ENCODE results near the gene KLKB1.

Gene KLKB1

DNA sequence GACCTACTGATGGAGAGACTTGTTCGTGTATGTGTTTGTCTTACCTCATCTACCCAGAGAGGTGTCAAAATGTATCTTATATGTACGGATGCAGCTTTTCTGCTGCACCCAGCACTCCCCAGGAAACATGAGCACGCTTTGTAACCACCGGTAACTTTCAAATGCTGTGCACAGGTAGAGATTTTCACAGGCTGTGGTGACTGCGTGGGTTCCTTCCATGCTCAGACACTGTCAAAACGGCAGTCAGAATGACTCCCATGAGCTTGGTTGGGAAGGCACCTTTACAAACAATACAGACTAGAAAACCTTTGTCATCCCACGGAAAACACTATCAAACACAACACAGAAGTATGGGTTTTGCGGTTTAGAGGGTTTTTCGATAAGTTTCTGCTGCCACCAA is 66.9 kb downstream of the KLKB1 start:
- DNase-seq (ENCODE audit: low spot score) = no peak
- TF ChIP-seq, protein P1, sequence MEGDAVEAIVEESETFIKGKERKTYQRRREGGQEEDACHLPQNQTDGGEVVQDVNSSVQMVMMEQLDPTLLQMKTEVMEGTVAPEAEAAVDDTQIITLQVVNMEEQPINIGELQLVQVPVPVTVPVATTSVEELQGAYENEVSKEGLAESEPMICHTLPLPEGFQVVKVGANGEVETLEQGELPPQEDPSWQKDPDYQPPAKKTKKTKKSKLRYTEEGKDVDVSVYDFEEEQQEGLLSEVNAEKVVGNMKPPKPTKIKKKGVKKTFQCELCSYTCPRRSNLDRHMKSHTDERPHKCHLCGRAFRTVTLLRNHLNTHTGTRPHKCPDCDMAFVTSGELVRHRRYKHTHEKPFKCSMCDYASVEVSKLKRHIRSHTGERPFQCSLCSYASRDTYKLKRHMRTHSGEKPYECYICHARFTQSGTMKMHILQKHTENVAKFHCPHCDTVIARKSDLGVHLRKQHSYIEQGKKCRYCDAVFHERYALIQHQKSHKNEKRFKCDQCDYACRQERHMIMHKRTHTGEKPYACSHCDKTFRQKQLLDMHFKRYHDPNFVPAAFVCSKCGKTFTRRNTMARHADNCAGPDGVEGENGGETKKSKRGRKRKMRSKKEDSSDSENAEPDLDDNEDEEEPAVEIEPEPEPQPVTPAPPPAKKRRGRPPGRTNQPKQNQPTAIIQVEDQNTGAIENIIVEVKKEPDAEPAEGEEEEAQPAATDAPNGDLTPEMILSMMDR (IDR thresholded peaks at IDR 0.05; ENCODE audit: extremely low read depth, missing control alignments) = no peak

DNA sequence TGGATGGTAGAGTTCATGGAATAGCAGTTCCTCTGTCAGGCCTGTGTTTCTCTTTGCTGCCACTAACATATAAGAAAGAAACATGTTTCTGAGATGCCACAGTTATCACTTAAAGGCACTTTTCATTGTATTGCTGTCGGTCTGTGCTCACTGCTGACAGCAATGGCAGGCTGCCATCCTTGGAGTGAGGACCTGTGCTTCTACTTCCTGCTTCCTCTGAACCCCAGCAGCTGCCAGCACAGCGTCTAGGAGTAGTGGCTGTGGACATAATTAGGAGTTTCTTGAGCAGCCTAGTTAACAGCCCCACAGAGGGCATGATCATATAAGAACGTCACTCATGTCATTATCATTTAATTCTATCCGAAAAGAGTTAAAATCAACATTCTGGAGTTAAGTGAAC is 69.2 kb downstream of the KLKB1 start:
- DNase-seq (ENCODE audit: low spot score) = no peak
- TF ChIP-seq, protein P1 (IDR thresholded peaks at IDR 0.05; ENCODE audit: extremely low read depth, missing control alignments) = no peak

DNA sequence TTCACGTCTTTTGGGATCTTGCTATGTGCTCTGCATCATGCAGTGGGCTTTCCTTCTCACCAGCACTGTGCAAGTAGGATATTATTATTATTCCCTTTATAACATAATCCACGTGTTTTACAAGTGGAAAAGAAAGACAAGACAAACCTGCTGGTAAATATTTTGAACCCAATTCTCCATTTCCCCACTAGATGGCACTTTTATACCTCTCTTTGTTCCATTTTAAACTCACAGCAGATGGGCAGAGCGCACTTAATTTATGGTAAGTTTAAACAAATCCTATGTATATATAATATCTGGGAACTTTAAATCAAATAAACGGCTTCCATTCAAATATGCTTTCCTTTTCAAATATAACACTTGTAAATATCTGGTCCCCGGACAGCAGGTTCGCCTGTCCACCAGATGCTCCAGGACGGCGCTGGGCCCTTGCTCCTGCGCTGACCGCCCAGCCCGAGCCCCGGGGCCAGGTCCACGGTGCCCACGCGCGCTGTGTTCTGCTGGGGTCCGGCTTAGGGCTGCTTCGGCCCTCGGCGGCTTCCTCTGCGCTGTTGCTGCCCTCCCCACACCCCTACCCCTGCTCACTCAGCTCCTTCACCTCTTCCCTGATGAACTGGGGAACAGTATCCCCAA is 69.8 kb downstream of the KLKB1 start:
- TF ChIP-seq, protein P1 (IDR thresholded peaks at IDR 0.05; ENCODE audit: extremely low read depth, missing control alignments) = peak; percentile 38
- peak; percentile 72 for DNase-seq (ENCODE audit: low spot score)

DNA sequence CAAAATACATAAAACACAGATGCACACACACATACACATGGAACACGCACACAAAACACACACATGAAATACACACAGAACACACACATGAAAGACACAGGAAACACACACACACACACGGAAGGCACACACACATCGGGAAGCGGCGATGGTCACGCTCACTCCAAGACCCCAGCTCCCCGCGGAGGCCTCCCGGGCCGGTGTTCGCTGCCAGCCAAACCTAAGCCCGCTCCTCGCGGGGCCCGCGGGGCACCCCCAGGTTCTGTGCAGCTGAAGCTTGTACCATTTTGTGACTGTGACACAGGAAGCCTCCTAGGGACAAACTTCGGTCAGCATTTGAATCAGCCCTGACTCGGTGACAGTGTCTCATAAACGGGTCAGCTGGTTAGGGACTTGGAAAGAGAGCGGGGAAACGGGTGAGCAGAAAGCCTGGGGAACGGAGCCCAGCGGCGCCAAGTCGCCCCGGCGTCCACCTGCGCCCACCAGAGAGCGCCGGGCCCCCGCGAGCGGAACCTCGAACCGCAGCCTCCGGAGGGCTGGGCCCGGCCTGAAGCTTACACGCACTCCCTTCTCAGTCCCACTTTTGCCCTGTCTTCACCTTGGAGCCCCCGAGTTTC is 70.8 kb downstream of the KLKB1 start:
- no peak for DNase-seq (ENCODE audit: low spot score)

DNA sequence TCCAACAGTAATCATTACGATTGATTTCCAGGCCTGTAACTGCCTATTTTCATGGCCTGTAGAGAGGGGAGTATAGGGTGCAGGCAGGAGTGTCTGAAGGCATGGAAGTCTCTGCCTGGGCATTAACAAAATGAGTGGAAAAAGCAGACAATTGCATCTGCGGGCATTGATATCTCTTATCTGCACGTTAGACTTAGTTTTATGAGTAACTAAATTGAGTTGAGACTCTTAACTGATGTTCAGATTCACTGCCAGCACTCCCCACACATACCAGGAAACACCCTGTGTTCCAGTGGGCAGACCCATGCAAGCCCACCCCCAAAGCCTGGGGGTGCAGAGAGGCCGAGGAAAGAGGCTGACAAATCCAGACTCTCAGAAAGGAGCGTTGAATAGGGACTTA is 72.0 kb downstream of the KLKB1 start:
- DNase-seq (ENCODE audit: low spot score) = no peak
- TF ChIP-seq, protein P1 (IDR thresholded peaks at IDR 0.05; ENCODE audit: extremely low read depth, missing control alignments) = no peak

More for the DNA sequence above, 70.8 kb downstream of the KLKB1 start:
- TF ChIP-seq, protein P1 (IDR thresholded peaks at IDR 0.05; ENCODE audit: extremely low read depth, missing control alignments) = no peak

DNA sequence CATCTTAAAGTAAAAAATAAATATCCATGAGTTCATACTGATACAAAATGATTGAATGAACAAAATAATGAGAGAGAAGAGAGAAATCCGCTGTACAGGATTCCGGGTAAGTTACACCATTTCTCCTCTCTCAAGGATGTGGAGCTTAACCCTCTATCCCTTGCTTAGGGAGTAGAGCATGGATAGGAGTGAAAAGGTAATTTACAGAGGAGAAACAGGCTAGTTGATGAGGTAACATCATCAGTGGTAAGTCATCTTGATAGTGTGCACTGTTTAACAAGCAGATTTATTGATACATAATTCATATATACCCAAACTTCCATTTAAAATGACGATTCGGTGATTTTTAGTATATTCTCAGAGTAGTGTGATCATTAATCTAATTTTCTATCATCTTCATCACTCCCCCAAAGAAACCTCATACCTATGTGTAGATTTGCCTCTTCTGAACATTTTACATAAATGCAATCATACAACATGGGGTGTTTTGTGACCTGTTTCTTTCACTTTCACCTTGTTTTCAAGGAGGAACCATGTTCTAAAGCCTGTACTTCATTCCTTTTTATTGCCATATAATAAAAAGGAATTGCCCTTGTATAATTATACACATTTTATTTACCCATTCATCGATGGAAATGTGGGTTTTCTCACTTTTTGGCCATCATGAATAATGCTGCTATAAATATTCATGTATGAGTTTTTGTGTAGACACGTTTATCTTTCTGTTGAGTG is 73.5 kb downstream of the KLKB1 start:
- DNase-seq (ENCODE audit: low spot score) = no peak
- TF ChIP-seq, protein P1 (IDR thresholded peaks at IDR 0.05; ENCODE audit: extremely low read depth, missing control alignments) = no peak

DNA sequence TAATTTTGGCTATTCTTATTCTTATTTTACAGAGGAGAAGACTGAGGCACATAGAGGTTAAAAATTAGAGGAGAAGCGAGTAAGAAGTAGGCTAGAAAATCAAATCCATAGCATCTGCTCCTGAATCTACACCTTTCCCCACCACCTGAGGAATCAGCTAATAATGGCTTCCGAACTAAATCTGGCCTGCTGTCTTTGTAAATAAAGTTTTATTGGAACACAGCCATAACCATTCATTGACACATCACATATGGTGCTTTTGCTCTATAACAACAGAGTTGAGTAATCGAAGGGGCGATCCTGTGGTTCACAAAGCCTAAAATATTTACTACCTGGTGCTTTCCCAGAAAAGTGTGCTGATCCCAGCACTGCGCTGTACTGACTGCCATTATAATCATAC is 76.9 kb downstream of the KLKB1 start:
- DNase-seq (ENCODE audit: low spot score) = no peak
- TF ChIP-seq, protein P1 (IDR thresholded peaks at IDR 0.05; ENCODE audit: extremely low read depth, missing control alignments) = no peak
